IMR-90 (cell line): Measurements from ENCODE around the gene TEDC2. TPM values are rescaled to one million over a fixed set of nuclear protein-coding genes. Genes with fewer than 3 reads are reported as not detected.

ENCODE experiments used
- ATAC-seq: fragments of 200-7000 bp; cut with Tn5 transposase; 2 replicates; pipeline ENCODE4 v1.9.1; 2020; ENCODE audit warnings: low read depth, mild to moderate bottlenecking, moderate library complexity
- BruUV-seq: library from RNA; stranded (reverse); fragments of 400-500 nt; replicated peaks from 2 replicates; lab custom pipeline; 2021; lab: Mats Ljungman, UMichigan
- CTCF ChIA-PET: fragments of 300-600 bp; formaldehyde crosslinking; extraction: SDS; loops from one replicate; lab custom pipeline; 2021; ENCODE audit warnings: antibody characterized with exemption; lab: Yijun Ruan, JAX
- POLR2A ChIA-PET: fragments of 300-600 bp; sonication (Branson Sonifier 250); formaldehyde crosslinking; loops from one replicate; lab custom pipeline; 2022; ENCODE audit warnings: antibody characterized with exemption; ENCODE audit not compliant: unreplicated experiment; lab: Charles Lee
- DNase-seq: peaks from one replicate; pipeline ENCODE4 v3.0.0; 2013
- H2AFZ ChIP-seq: replicated peaks from 2 replicates; pipeline ENCODE3; 2013; ENCODE audit warnings: low read length, mild to moderate bottlenecking; ENCODE audit not compliant: poor library complexity
- H2AK5ac ChIP-seq: 2 replicates; pipeline ENCODE4 v1.6.1; 2013; ENCODE audit warnings: low read depth, low read length, inconsistent platforms
- H2AK9ac ChIP-seq: replicated peaks from 2 replicates; pipeline ENCODE3; 2013; ENCODE audit warnings: mild to moderate bottlenecking, low read depth, low read length, moderate library complexity; ENCODE audit not compliant: poor library complexity
- H2BK120ac ChIP-seq: 2 replicates; pipeline ENCODE4 v1.6.1; 2013; ENCODE audit warnings: low read depth, low read length, inconsistent platforms
- H2BK15ac ChIP-seq: 3 replicates; pipeline ENCODE4 v1.6.1; 2013; ENCODE audit warnings: low read depth, low read length, inconsistent platforms
- H2BK20ac ChIP-seq: 2 replicates; pipeline ENCODE4 v1.6.1; 2013; ENCODE audit warnings: low read depth, mild to moderate bottlenecking, inconsistent platforms, low read length, moderate library complexity
- H2BK5ac ChIP-seq: 2 replicates; pipeline ENCODE4 v1.6.1; 2013; ENCODE audit warnings: mild to moderate bottlenecking, low read depth, low read length, inconsistent platforms; ENCODE audit not compliant: poor library complexity, severe bottlenecking
- H3K14ac ChIP-seq: replicated peaks from 2 replicates; pipeline ENCODE4 v1.6.1; 2013; ENCODE audit warnings: low read depth, low read length, inconsistent platforms
- H3K18ac ChIP-seq: 2 replicates; pipeline ENCODE4 v1.6.1; 2013; ENCODE audit warnings: low read depth, low read length, control low read depth
- H3K23ac ChIP-seq: 2 replicates; pipeline ENCODE4 v1.6.1; 2013; ENCODE audit warnings: low read depth, low read length, inconsistent platforms
- H3K27ac ChIP-seq: 2 replicates; pipeline ENCODE4 v1.5.1; 2013; ENCODE audit warnings: mild to moderate bottlenecking, control low read depth, low read length; ENCODE audit not compliant: insufficient read depth
- H3K27me3 ChIP-seq: 2 replicates; pipeline ENCODE4 v1.6.1; 2013; ENCODE audit warnings: low read length; ENCODE audit not compliant: control insufficient read depth, insufficient read depth
- H3K36me3 ChIP-seq: 2 replicates; pipeline ENCODE4 v1.6.1; 2013; ENCODE audit warnings: low read length, mixed read lengths; ENCODE audit not compliant: control insufficient read depth, insufficient read depth
- H3K4ac ChIP-seq: 2 replicates; pipeline ENCODE4 v1.6.1; 2013; ENCODE audit warnings: low read depth, low read length, inconsistent platforms
- H3K4me1 ChIP-seq: 2 replicates; pipeline ENCODE4 v1.6.1; 2013; ENCODE audit warnings: low read length, mixed read lengths; ENCODE audit not compliant: control insufficient read depth, insufficient read depth
- H3K4me2 ChIP-seq: 2 replicates; pipeline ENCODE4 v1.6.1; 2013; ENCODE audit warnings: low read depth, mild to moderate bottlenecking, control low read depth, low read length, moderate library complexity
- H3K4me3 ChIP-seq: 2 replicates; pipeline ENCODE4 v1.5.1; 2013; ENCODE audit warnings: low read depth, mild to moderate bottlenecking, control low read depth, low read length, moderate library complexity; ENCODE audit not compliant: insufficient read depth
- H3K56ac ChIP-seq: 2 replicates; pipeline ENCODE4 v1.6.1; 2013; ENCODE audit warnings: low read length, inconsistent platforms; ENCODE audit not compliant: insufficient read depth; ENCODE audit errors: extremely low read depth
- H3K79me1 ChIP-seq, 2 experiments: 2 replicates each; pipeline ENCODE4 v1.6.1; 2013; ENCODE audit warnings: low read length in 2 of 2, inconsistent platforms in 1 of 2, low read depth in 1 of 2
- H3K9ac ChIP-seq: 2 replicates; pipeline ENCODE4 v1.6.1; 2013; ENCODE audit warnings: low read depth, low read length, control low read depth
- H3K9me1 ChIP-seq: 2 replicates; pipeline ENCODE4 v1.6.1; 2013; ENCODE audit warnings: low read length, inconsistent platforms; ENCODE audit not compliant: insufficient read depth
- H3K9me3 ChIP-seq: 2 replicates; pipeline ENCODE4 v1.6.1; 2013; ENCODE audit warnings: low read length; ENCODE audit not compliant: control insufficient read depth, insufficient read depth
- H4K20me1 ChIP-seq: 2 replicates; pipeline ENCODE4 v1.6.1; 2013; ENCODE audit warnings: low read length, inconsistent platforms; ENCODE audit not compliant: insufficient read depth
- H4K5ac ChIP-seq: 2 replicates; pipeline ENCODE4 v1.6.1; 2013; ENCODE audit warnings: mild to moderate bottlenecking, low read depth, low read length, control low read depth
- H4K8ac ChIP-seq, 2 experiments: 2 replicates each; pipeline ENCODE4 v1.6.1; 2013; ENCODE audit warnings: low read depth in 2 of 2, low read length in 2 of 2, control low read depth in 1 of 2, inconsistent platforms in 1 of 2
- H4K91ac ChIP-seq: 2 replicates; pipeline ENCODE4 v1.6.1; 2013; ENCODE audit warnings: low read depth, low read length, inconsistent platforms; ENCODE audit not compliant: insufficient read depth
- BHLHE40 ChIP-seq: fragments of 150-350 bp; IDR thresholded peaks from 2 replicates; pipeline ENCODE4 v1.6.1; 2016; ENCODE audit warnings: mild to moderate bottlenecking, low read depth, low read length
- FOS ChIP-seq: fragments of 150-350 bp; IDR thresholded peaks from 2 replicates; pipeline ENCODE4 v1.6.1; 2016; ENCODE audit warnings: low read depth, low read length
- MAFK ChIP-seq: IDR thresholded peaks from 2 replicates; pipeline ENCODE4 v1.6.1; 2012; ENCODE audit warnings: low read depth, low read length, improper control_type of control experiment
- MAZ ChIP-seq: IDR thresholded peaks from 2 replicates; pipeline ENCODE4 v1.6.1; 2012; ENCODE audit warnings: low read depth, mild to moderate bottlenecking, low read length, improper control_type of control experiment, moderate library complexity, borderline replicate concordance
- MXI1 ChIP-seq: IDR thresholded peaks from 2 replicates; pipeline ENCODE4 v1.6.1; 2012; ENCODE audit warnings: low read depth, mild to moderate bottlenecking, low read length, moderate library complexity, borderline replicate concordance
- POLR2A ChIP-seq: IDR thresholded peaks from 2 replicates; pipeline ENCODE4 v1.6.1; 2012; ENCODE audit warnings: mild to moderate bottlenecking, low read depth, low read length
- RAD21 ChIP-seq: IDR thresholded peaks from 2 replicates; pipeline ENCODE4 v1.6.1; 2012; ENCODE audit warnings: low read length, improper control_type of control experiment
- RCOR1 ChIP-seq: IDR thresholded peaks from 2 replicates; pipeline ENCODE4 v1.6.1; 2012; ENCODE audit warnings: mild to moderate bottlenecking, low read length, improper control_type of control experiment; ENCODE audit not compliant: insufficient replicate concordance
- RFX5 ChIP-seq: IDR thresholded peaks from 2 replicates; pipeline ENCODE4 v1.8.0; 2012; ENCODE audit warnings: low read depth, mild to moderate bottlenecking, low read length, moderate library complexity
- SMC3 ChIP-seq: fragments of 150-350 bp; IDR thresholded peaks from 2 replicates; pipeline ENCODE4 v1.6.1; 2016; ENCODE audit warnings: low read depth, mild to moderate bottlenecking, antibody characterized with exemption, low read length, moderate library complexity
- WGBS, 2 experiments: methylation state at CpG; one replicate each; pipeline versions ENCODE4 v1.1.5 to v1.1.7; 2013; ENCODE audit warnings: missing lambda C conversion rate in 2 of 2; ENCODE audit not compliant: insufficient read length in 1 of 2; ENCODE audit errors: extremely low coverage in 2 of 2; 5-methylcytosine and 5-hydroxymethylcytosine counted together
- dilution Hi-C: fragments of 300-500 bp; cut with HindIII; formaldehyde crosslinking; loops from one replicate; pipeline ENCODE4 v1.14.3; 2018; ENCODE audit warnings: low sequenced_read_pairs; ENCODE audit not compliant: unreplicated experiment
- in situ Hi-C: fragments of 300-500 bp; cut with MboI; formaldehyde crosslinking; loops from 3 replicates; pipeline ENCODE4 v1.14.3; 2019; ENCODE audit warnings: low sequenced_read_pairs, inconsistent platforms, mixed read lengths
- intact Hi-C: fragments of 100-400 bp; cut with micrococcal nuclease; formaldehyde crosslinking; loops from 2 replicates; pipeline ENCODE4 v1.10.0; 2022
- polyA plus RNA-seq, 3 experiments: library from polyadenylated mRNA; depleted of rRNA; stranded (reverse); fragments of >200 nt; gene quantifications; 2 replicates each; pipeline ENCODE4 v1.2.3, GENCODE V29; 2012; ENCODE audit warnings: low replicate concordance in 1 of 3
- total RNA-seq: library from RNA; depleted of rRNA; stranded (reverse); fragments of >200 nt; gene quantifications from 2 replicates; pipeline ENCODE4 v1.2.3, GENCODE V29; 2012
- TF ChIP-seq, protein P1 (sequence below): conservative IDR thresholded peaks from 2 replicates; pipeline ENCODE4 v1.5.1; 2012; ENCODE audit warnings: mild to moderate bottlenecking, low read depth, low read length, improper control_type of control experiment
- TF ChIP-seq, protein P2 (sequence below): fragments of 150-350 bp; IDR thresholded peaks from 2 replicates; pipeline ENCODE4 v1.6.1; 2016; ENCODE audit warnings: low read depth, mild to moderate bottlenecking, low read length, moderate library complexity, borderline replicate concordance
- TF ChIP-seq, protein P3 (sequence below): fragments of 150-350 bp; IDR thresholded peaks from 2 replicates; pipeline ENCODE4 v1.6.1; 2017; ENCODE audit warnings: mild to moderate bottlenecking, antibody characterized with exemption, low read length, low read depth

Gene TEDC2
- total and polyA plus RNA-seq, 2 of the 4 experiments (the other 2 are of a cell fraction) = 3.6 to 7.3 TPM

DNA sequence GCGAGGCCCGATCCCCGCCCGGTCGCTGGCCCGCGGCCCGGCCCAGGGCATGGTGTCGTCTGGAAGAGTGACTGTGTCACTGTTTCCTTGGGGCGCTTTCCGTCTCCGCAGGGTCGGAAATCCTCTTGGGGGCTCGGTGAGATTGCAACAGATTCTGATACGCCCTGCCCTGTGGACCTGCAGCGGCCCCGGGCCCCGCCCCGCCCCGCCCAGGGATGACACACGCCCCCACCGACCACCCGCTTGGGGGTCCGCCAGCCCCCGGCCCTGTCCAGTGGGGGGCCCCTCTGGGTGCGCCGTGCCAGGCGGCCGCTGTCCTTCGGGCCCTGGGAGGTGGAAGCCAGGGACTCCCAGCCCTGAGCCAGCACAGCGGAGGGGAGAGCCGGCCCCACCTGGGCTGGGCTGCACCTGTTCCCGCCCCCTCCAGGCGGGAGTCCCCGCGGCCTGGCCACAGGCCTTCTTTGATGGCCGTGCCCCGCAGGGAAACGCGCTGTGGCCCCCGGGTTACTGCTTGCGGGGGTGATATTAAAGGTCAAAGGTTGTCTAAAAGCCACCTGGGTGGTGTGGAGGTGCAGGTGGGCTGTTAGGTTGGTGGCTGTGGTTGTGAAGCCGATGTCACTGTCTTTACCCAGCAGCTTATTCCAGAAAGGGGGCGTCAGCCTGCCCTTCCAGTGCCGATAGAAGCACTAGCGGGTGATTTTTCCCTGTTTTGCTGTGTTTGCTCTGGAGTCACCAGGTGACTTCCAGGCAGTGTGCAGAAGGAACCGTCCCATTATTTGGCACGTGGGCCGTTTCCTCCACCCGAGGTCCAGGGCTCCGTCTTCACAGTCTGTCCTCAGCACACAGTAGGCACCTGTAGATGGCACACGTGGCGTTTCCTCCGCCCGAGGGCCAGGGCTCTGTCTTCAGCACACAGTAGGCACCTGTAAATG is 15.8 kb downstream of the TEDC2 start:
- no peak overlapping the region for H2BK20ac ChIP-seq
- intact Hi-C loops = no loop called here
- H3K27me3 ChIP-seq = no peaks in the 10 kb centered on the region; the same call in 1 of the 2 replicates
- H3K27ac ChIP-seq = peak overlapping the region; percentile 34; the same call in 1 of the 2 replicates
- no peak overlapping the region for H3K18ac ChIP-seq
- ChIA-PET POLR2A (interaction anchor here (0.6 kb wide), 1 partner anchor 243 kb away, joined by 6 read pairs; no protein-coding TSS in a partner anchor), CTCF (no interaction called here)
- no peak overlapping the region for H2BK15ac ChIP-seq
- H3K14ac ChIP-seq = 0 out of 2 replicates have a peak overlapping the region, but pooled peaks have one; percentile 51
- no peaks in the 10 kb centered on the region for H3K9me3 ChIP-seq
- peaks cover 28% of the 10 kb centered on the region for H4K20me1 ChIP-seq
- dilution Hi-C loops = no loop called here
- H2BK120ac ChIP-seq = no peak overlapping the region
- H3K9ac ChIP-seq = peak overlapping the region; percentile 56
- H4K91ac ChIP-seq = no peak overlapping the region
- no peak overlapping the region for H2BK5ac ChIP-seq
- ATAC-seq = 0 out of 2 replicates have a peak, but pooled peaks have one; percentile 2
- no peak overlapping the region; a peak in 1 of 4 replicates for H4K8ac ChIP-seq
- peak overlapping the region; percentile 89 for H2AK9ac ChIP-seq
- no peak overlapping the region for H3K56ac ChIP-seq
- peak overlapping the region; percentile 74 for H3K4me2 ChIP-seq
- no peak overlapping the region for H4K5ac ChIP-seq
- no peaks in the 10 kb centered on the region; the same call in 1 of the 2 replicates for H3K9me1 ChIP-seq
- no TSS peak for BruUV-seq
- peak overlapping the region; percentile 85 for H2AFZ ChIP-seq
- peak overlapping the region; percentile 65 for H3K23ac ChIP-seq
- peak overlapping the region; percentile 83 for H3K4me3 ChIP-seq
- 24% methylated on average over 30 of the region's 55 CpGs; no CpG with 5 or more reads in 1 of the 2 experiments for WGBS, 2 experiments
- H2AK5ac ChIP-seq = no peak overlapping the region; the same call in 1 of the 2 replicates
- no peak for DNase-seq
- in situ Hi-C loops = no loop called here
- peaks cover 10 to 62% of the 10 kb centered on the region in 2 experiments; a peak in 3 of 4 replicates for H3K79me1 ChIP-seq
- no peak overlapping the region; the same call in 1 of the 2 replicates for H3K4ac ChIP-seq
- H3K36me3 ChIP-seq = no peaks in the 10 kb centered on the region
- H3K4me1 ChIP-seq = peaks cover 12% of the 10 kb centered on the region
- TF ChIP-seq, protein P1, sequence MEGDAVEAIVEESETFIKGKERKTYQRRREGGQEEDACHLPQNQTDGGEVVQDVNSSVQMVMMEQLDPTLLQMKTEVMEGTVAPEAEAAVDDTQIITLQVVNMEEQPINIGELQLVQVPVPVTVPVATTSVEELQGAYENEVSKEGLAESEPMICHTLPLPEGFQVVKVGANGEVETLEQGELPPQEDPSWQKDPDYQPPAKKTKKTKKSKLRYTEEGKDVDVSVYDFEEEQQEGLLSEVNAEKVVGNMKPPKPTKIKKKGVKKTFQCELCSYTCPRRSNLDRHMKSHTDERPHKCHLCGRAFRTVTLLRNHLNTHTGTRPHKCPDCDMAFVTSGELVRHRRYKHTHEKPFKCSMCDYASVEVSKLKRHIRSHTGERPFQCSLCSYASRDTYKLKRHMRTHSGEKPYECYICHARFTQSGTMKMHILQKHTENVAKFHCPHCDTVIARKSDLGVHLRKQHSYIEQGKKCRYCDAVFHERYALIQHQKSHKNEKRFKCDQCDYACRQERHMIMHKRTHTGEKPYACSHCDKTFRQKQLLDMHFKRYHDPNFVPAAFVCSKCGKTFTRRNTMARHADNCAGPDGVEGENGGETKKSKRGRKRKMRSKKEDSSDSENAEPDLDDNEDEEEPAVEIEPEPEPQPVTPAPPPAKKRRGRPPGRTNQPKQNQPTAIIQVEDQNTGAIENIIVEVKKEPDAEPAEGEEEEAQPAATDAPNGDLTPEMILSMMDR = no peak
- TF ChIP-seq RFX5 (no peak), RCOR1 (no peak), POLR2A (no peak), FOS (no peak), MAZ (no peak), MAFK (no peak), SMC3 (no peak), MXI1 (no peak), BHLHE40 (no peak), RAD21 (no peak)
- TF ChIP-seq, protein P2, sequence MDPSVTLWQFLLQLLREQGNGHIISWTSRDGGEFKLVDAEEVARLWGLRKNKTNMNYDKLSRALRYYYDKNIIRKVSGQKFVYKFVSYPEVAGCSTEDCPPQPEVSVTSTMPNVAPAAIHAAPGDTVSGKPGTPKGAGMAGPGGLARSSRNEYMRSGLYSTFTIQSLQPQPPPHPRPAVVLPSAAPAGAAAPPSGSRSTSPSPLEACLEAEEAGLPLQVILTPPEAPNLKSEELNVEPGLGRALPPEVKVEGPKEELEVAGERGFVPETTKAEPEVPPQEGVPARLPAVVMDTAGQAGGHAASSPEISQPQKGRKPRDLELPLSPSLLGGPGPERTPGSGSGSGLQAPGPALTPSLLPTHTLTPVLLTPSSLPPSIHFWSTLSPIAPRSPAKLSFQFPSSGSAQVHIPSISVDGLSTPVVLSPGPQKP = no peak
- TF ChIP-seq, protein P3, sequence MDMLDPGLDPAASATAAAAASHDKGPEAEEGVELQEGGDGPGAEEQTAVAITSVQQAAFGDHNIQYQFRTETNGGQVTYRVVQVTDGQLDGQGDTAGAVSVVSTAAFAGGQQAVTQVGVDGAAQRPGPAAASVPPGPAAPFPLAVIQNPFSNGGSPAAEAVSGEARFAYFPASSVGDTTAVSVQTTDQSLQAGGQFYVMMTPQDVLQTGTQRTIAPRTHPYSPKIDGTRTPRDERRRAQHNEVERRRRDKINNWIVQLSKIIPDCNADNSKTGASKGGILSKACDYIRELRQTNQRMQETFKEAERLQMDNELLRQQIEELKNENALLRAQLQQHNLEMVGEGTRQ = no peak
